ENCODE results near the gene LARGE1.

DNA sequence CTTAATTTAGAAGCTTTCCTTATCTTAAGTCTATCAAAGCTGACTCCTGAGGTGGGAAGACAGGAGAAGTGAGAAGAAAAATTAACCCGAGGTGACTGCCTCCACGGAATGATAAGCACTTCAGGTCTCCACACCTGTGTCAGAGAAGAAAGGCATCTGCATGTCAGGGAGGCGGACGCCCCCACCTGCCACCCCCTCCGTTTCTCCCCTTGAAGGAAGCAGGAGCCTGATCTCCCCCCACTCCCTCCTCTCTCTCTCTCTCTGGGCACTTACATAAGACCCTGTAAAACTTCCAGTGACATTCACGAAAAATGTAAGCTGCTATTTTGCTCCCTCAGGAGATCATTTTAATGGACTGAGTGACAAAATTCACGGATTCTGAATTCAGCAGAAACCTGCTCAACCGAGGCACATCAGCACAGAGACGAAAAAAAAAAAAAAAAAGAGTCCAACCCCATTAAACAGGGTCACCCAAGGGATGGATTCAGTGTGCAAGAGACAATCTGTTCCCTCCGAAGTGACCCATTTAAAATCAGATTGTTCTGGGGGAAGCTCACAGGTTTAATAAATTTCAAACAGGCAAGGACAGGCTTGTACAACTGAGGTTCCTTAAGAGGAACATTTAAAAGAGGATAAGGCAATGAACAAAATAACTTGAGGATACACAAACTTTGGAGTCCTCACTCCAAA is 1.5 kb downstream of the LARGE1 start:
- TF ChIP-seq, protein P1, sequence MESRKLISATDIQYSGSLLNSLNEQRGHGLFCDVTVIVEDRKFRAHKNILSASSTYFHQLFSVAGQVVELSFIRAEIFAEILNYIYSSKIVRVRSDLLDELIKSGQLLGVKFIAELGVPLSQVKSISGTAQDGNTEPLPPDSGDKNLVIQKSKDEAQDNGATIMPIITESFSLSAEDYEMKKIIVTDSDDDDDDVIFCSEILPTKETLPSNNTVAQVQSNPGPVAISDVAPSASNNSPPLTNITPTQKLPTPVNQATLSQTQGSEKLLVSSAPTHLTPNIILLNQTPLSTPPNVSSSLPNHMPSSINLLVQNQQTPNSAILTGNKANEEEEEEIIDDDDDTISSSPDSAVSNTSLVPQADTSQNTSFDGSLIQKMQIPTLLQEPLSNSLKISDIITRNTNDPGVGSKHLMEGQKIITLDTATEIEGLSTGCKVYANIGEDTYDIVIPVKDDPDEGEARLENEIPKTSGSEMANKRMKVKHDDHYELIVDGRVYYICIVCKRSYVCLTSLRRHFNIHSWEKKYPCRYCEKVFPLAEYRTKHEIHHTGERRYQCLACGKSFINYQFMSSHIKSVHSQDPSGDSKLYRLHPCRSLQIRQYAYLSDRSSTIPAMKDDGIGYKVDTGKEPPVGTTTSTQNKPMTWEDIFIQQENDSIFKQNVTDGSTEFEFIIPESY (IDR thresholded peaks at IDR 0.05; ENCODE audit: extremely low read depth, insufficient replicate concordance, low read length): no peak
- no peak for TF ChIP-seq CTCF (IDR thresholded peaks at IDR 0.05 in 2 of 3, conservative IDR thresholded peaks at IDR 0.05 in 1 of 3; ENCODE audit: borderline replicate concordance in 1 of 3, insufficient read depth in 1 of 3, low read depth in 2 of 3, low read length in 2 of 3)
- no peak for TF ChIP-seq JUND (IDR thresholded peaks at IDR 0.05)
- TF ChIP-seq POLR2AphosphoS5 (IDR thresholded peaks at IDR 0.05; ENCODE audit: low read depth, low read length): no peak
- no peak for TF ChIP-seq EZH2 (IDR thresholded peaks at IDR 0.05)
- TF ChIP-seq RAD21 (IDR thresholded peaks at IDR 0.05; ENCODE audit: low read depth): no peak
